Myocyte (in vitro differentiated cells): ENCODE results near the gene MEG3. TPM values are rescaled to one million over a fixed set of nuclear protein-coding genes. Genes with fewer than 3 reads are reported as not detected.
"Not testable (repeated sequence)": the region's sequence is repeated elsewhere in the genome, so short reads cannot be mapped to it uniquely, and the experiment has no call there.

ENCODE experiments used
- DNase-seq: peaks from one replicate; pipeline ENCODE4 v3.0.0-alpha.2; 2012; ENCODE audit warnings: low read depth
- total RNA-seq: library from RNA; depleted of rRNA; stranded (reverse); fragments of >200 nt; gene quantifications from 2 replicates; pipeline ENCODE4 v1.2.3, GENCODE V29; 2014

Gene MEG3
- total RNA-seq, 1 donor from 2014 or later: 289 TPM

DNA sequence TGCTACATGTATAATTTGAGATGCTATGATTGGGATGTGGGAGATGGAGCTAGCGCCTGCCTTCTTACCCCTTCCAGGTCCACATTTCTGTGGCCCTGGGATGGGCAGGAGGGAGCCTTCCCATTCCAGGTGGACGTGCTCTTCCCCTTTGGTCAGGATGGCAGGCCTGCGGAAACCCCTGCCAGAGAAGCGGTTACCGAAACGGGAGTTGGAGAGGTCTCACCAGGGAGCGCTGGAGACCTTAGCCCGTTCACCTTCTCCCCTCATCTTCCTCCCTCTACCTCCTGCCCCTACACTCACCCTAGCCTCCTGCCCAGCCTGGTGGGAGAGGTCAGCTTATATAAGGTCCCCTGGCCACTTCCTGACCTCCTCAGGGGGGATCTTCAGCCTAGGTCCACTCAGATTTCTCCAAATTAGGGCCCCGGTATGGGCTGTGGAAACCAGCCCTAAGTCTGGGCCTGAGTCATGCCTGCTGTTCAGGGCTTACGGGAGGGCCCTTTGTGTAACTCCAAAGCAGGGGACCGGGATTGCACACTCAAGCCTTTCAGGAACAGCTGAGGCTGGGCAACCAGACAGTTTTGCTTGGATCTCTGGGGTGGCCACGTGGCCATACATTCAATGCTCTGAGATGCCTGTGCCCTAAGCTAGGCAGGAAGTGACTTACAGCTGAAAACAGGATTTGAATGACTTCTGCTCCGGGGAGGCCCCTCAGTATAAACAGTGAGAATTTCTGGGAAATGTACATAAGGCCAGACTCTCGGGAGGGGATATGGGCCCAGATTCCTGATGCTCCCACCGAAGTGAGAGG, 10.2 kb upstream of the MEG3 start:
- peak; percentile 53 for DNase-seq

DNA sequence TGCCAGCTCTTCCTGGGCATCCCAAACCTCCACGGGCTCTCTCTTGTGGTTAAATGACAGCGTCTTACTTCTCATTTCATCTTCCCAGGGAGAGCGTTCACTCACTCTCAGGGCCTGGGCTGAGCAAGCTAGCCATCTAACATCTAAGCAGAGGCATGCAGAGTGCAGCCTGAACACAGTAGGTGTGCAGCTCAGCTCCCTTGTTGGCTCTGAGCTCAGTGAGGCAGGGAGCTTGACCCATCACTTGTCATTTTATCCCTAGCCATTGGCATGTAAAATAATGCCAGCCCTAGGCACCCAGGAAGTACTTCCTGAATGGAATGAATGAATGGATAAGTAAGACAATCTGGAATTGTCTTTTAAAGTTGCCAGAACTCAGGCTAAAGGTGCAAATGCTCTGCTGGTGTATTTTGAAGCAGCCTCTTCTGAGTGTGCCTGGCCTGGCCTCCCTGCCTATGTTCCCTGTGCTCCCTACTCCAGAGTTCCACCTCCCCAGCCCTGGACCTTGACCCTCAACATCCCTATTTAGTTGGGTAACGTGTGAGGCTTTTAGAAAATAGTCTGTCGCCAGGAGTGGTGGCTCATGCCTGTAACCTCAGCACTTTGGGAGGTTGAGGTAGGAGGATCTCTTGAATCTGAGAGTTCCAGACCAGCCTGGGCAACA, 9.5 kb upstream of the MEG3 start:
- no peak for DNase-seq

- DNase-seq: no peak
Observed at GRCh38 chr14:100816950-100817901, 8.7 kb upstream of the MEG3 start.

DNA sequence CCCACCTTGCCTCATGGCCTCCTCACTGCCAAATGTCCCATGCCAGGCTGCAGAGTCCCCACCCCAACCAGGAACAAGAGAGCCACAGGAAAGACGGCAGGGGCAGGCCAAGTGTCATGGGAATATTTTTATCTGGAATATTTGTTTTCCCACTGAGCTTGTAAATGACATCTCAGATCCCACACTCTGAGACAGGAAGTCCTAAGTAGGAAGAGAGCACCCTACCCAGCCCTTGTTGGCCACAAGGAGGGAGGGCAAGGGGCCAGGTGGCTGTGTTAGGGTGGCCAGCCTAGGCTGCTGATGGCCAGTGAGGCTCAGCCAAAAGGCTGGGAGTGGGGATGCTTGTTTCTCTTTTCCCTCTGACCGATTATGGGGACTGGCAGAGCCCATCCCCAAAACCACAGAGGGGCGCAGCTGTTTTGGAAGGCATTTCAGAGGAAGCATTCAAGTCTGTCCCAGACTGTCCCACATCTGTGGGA, 7.7 kb upstream of the MEG3 start:
- DNase-seq: peak; percentile 77

GRCh38 chr14:100818923-100819322, 7.0 kb upstream of the MEG3 start:
- DNase-seq: not testable (repeated sequence)

GRCh38 chr14:100819453-100819828, 6.5 kb upstream of the MEG3 start:
- DNase-seq: no peak

GRCh38 chr14:100819829-100820475, 6.0 kb upstream of the MEG3 start:
- DNase-seq: no peak

- DNase-seq: no peak
Observed at GRCh38 chr14:100820957-100821356, 5.0 kb upstream of the MEG3 start.

DNA sequence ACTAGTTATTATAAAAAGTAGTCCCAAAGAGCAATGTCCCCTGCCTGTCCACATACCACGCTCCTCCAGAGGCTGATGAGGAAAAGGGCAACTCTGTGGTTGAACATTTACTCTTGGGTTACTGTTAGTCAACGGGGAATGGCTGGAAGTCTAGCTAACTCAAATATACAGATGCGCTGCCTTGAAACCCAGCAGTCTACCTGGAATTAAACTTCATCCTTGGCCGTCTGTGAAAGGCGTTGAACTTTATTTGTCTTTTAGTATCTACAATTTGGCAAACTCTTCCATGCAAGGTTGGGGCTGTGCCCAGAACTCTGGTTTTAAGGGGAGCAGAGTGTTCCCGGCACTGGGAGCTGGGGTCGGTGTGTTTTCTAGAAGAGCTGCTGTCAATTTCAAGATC, 3.9 kb upstream of the MEG3 start:
- no peak for DNase-seq

- DNase-seq: peak; percentile 24
Observed at GRCh38 chr14:100822532-100823296, 3.2 kb upstream of the MEG3 start.

- no peak for DNase-seq
Observed at GRCh38 chr14:100823413-100824080, 2.4 kb upstream of the MEG3 start.

DNA sequence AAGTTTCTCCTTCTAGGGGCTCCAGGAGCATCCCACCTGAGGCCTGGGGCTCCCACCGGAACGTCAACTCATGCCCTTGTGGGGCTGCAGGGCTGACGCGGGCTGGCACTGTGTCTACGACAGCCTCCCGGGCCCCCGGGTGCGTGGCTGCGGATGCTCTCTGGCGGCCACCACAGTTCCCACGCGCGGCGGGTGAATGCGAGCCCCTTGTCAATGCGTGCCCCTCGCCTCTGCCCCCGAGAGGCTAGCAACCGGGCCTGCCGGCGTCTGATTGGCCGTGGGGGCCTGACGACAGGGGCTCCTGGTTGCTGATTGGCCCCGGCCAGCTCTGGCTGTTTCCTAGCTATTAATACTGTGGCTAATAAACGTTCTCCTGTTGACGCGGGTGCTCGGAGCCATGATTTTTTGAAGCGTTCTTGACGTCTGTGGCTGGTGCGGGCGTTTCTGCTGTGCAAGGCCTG, 1.8 kb upstream of the MEG3 start:
- DNase-seq: peak; percentile 11

DNA sequence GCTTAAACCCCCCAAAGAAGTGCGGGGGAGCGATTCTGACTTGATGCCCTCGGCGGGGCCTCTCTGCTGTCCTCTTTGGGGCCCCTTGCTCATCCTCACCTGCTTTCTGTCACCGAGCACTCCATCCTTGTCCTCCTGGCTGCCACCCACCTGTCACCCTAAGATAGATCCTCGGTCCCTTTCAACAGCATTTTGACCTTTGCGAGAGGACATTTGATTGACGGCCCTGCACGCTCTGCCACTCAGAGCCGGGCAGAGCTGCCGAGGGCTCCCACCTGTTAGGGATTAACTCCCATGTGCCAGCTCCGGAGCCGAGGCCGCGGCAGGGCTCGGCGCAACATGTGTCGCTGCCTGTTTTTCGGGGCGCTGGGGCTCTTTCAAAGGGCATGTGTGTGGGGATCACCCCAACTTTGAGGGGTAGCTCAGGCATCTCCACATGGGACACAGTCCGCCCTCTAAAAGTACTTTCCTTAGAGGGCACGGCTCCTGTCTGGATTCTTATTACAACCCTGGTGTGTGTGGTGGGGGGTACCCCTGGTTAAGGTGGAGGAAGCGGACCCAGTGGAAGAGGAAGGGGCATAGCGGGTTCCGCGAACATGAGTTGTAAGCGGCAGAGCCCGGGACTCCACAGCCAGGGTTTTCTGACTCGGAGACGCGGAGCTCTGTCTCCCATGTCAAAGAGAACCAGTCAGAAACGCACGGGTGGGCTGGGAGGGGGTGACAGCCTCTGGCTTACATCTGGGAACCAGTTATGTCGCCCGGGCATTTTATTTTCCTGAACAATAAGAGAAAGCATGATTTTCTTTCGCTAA, 811 bp upstream of the MEG3 start:
- peak; percentile 32 for DNase-seq

DNA sequence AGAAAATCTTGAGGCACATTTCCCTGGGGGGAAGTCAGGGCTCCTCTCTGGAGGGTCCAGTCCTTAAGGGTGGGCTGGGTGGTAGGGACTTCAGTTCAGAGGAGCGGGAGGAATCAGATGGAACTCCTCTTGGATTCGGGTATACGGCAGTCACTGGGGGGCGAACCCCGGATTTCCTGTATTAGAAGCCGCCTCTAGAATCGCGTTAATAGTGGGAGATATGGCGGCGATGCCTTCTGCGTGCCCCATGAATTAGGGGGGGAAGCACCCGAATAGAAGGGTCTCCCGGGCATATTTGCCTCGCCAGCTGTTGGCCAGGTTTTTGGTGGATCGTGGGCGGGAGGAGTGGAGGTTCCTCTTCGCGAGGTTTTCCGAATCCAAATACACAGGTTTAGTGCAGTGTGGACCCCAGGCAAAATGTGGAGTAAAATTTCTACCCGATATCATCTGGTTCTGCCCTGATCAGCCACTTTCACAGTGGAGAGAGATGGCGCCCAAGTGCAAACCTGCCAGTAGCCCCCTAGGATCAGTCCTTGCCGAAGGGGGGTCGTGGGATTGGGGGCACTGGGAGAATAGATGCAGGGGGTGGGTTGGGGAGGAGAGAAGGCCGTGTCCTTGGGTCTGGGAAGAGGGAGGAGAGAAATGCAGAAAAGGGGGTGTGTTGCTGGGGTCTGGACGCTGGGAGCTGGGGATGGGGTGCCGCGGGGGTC, 628 bp downstream of the MEG3 start:
- DNase-seq: no peak

DNA sequence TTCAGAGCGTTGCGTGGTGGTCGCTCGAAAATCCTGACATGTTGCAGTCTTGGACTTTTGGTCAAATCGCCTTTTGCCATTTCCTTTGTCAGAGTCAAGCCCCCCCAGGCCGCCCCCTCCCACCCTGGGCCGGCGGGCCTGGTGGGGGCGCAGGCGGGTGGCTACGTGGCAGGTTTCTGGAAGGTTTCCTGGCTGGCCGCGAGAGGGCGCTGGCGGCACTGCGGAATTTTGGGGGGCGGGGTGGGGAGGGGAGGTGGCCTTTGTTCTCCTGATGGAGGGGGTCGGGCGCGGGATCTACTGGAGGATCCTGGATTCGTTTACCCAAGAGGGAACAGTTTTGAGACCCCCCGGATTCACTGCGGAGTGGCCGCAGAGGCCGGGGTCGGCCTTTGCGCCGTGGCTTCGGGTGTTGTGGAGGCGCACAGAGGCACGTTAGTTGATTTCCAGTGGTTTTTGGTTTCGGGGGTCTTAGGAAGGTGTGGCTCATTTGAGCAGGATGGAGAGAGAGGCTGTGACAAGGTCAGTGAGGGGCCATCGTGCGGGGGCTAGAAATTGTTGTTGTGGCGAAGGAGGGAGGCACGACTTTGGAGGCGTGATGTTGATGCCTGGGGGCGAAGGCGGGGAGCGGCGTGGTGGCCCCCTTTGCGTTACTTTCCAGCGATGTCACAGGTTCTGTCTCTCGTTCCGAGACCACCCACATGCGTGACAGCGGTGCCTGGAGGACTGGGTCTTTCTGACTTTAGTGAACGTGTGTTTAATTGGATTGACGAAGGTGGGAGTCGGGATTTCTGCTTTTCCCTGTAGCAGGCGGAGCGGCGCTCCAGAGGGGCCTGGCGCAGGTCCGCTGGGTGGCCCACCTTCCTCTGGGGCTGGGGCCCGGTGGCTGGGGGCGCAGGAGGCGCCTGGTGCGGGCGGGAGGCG, 1.4 kb downstream of the MEG3 start:
- DNase-seq: peak; percentile 30

GRCh38 chr14:100828031-100828769, 2.3 kb downstream of the MEG3 start:
- DNase-seq: peak; percentile 35
